DND-41 (cell line): ENCODE measurements around the gene CERKL.

Source experiments
- ATAC-seq: fragments of 200-7000 bp; cut with Tn5 transposase; 3 replicates; pipeline ENCODE4 v1.9.1; 2021; ENCODE audit warnings: low read depth; ENCODE audit not compliant: insufficient read depth
- DNase-seq: peaks from one replicate; pipeline ENCODE4 v3.0.0-alpha.2; 2020
- H2AFZ ChIP-seq: 2 replicates; pipeline ENCODE4 v1.6.0; 2012; ENCODE audit warnings: low read depth, low read length
- H3K27ac ChIP-seq: 2 replicates; pipeline ENCODE4 v1.5.1; 2012; ENCODE audit warnings: low read length, inconsistent platforms
- H3K27me3 ChIP-seq: fragments of 200-600 bp; sonication (generic); 2 replicates; pipeline ENCODE4 v1.6.0; 2012; ENCODE audit warnings: low read length, mild to moderate bottlenecking, inconsistent platforms; ENCODE audit not compliant: insufficient read depth, poor library complexity
- H3K36me3 ChIP-seq: 2 replicates; pipeline ENCODE4 v1.5.1; 2012; ENCODE audit warnings: low read length, inconsistent platforms; ENCODE audit not compliant: insufficient read depth
- H3K4me1 ChIP-seq: 2 replicates; pipeline ENCODE4 v1.5.1; 2012; ENCODE audit warnings: mild to moderate bottlenecking, low read length; ENCODE audit not compliant: insufficient read depth
- H3K4me2 ChIP-seq: 2 replicates; pipeline ENCODE4 v1.6.0; 2012; ENCODE audit warnings: mild to moderate bottlenecking, moderate library complexity, low read length, inconsistent platforms; ENCODE audit not compliant: insufficient read depth
- H3K4me3 ChIP-seq, 2 experiments: fragments of 200-600 bp in 1 of 2; shearing (Covaris generic) in 1 of 2; 2 replicates each; pipeline ENCODE4 v1.5.1; 2012 to 2016; ENCODE audit warnings: inconsistent platforms in 2 of 2, low read length in 2 of 2, mild to moderate bottlenecking in 2 of 2, low read depth in 1 of 2, moderate library complexity in 1 of 2
- H3K79me2 ChIP-seq: 2 replicates; pipeline ENCODE4 v1.6.0; 2012; ENCODE audit warnings: low read length, inconsistent platforms; ENCODE audit not compliant: insufficient read depth
- H3K9ac ChIP-seq: 2 replicates; pipeline ENCODE4 v1.6.0; 2012; ENCODE audit warnings: low read depth, mild to moderate bottlenecking, inconsistent platforms, low read length, moderate library complexity
- H3K9me3 ChIP-seq: 2 replicates; pipeline ENCODE4 v1.5.1; 2012; ENCODE audit warnings: low read length, moderate library complexity, mild to moderate bottlenecking, inconsistent platforms; ENCODE audit not compliant: insufficient read depth, severe bottlenecking
- H4K20me1 ChIP-seq: 2 replicates; pipeline ENCODE4 v1.6.0; 2012; ENCODE audit warnings: low read length; ENCODE audit not compliant: insufficient read depth
- CTCF ChIP-seq: IDR thresholded peaks from 2 replicates; pipeline ENCODE4 v1.5.1; 2012; ENCODE audit warnings: borderline replicate concordance, low read length, moderate library complexity, mild to moderate bottlenecking; ENCODE audit not compliant: poor library complexity, severe bottlenecking; ENCODE audit errors: extremely low read depth
- EZH2 ChIP-seq: IDR thresholded peaks from 3 replicates; pipeline ENCODE4 v1.6.1; 2012; ENCODE audit warnings: borderline replicate concordance, low read depth, mild to moderate bottlenecking, moderate library complexity, low read length, inconsistent platforms; ENCODE audit not compliant: severe bottlenecking

The CERKL gene

GRCh38 chr2:181585732-181586131 is 71.2 kb downstream of the CERKL start:
- H3K27ac ChIP-seq: no peak overlapping the region
- H3K27me3 ChIP-seq: no peaks in the 10 kb centered on the region
- no peak overlapping the region for H3K4me2 ChIP-seq

GRCh38 chr2:181581534-181581933 is 75.4 kb downstream of the CERKL start:
- Histone ChIP-seq H3K4me3 (no peak overlapping the region), H3K9me3 (no peaks in the 10 kb centered on the region), H2AFZ (no peak overlapping the region), H3K4me2 (no peak overlapping the region), H3K36me3 (no peaks in the 10 kb centered on the region), H3K27me3 (no peaks in the 10 kb centered on the region), H3K27ac (no peak overlapping the region), H3K9ac (no peak overlapping the region), H3K79me2 (no peaks in the 10 kb centered on the region), H4K20me1 (no peaks in the 10 kb centered on the region), H3K4me1 (peaks cover 11% of the 10 kb centered on the region)
- peak; percentile 25 for TF ChIP-seq CTCF
- TF ChIP-seq EZH2: no peak
- DNase-seq (no peak), ATAC-seq (no peak)

More at GRCh38 chr2:181585732-181586131, 71.2 kb downstream of the CERKL start:
- no peaks in the 10 kb centered on the region for H4K20me1 ChIP-seq
- H3K79me2 ChIP-seq: no peaks in the 10 kb centered on the region
- DNase-seq (no peak), ATAC-seq (no peak)
- no peak overlapping the region for H3K4me3 ChIP-seq
- no peak overlapping the region for H3K9ac ChIP-seq
- no peaks in the 10 kb centered on the region for H3K9me3 ChIP-seq
- no peak for TF ChIP-seq EZH2
- no peak for TF ChIP-seq CTCF
- no peak overlapping the region for H2AFZ ChIP-seq
- H3K4me1 ChIP-seq: peaks cover 15% of the 10 kb centered on the region
- H3K36me3 ChIP-seq: no peaks in the 10 kb centered on the region

GRCh38 chr2:181578829-181579228 is 78.1 kb downstream of the CERKL start:
- no peak overlapping the region for H2AFZ ChIP-seq
- TF ChIP-seq EZH2: no peak
- no peak for TF ChIP-seq CTCF
- no peak overlapping the region for H3K4me2 ChIP-seq
- no peak overlapping the region for H3K9ac ChIP-seq
- no peaks in the 10 kb centered on the region for H3K79me2 ChIP-seq
- ATAC-seq: no peak
- no peak overlapping the region for H3K4me3 ChIP-seq
- no peak for DNase-seq
- no peak overlapping the region for H3K27ac ChIP-seq
- no peaks in the 10 kb centered on the region for H3K27me3 ChIP-seq
- no peaks in the 10 kb centered on the region for H3K36me3 ChIP-seq
- H3K4me1 ChIP-seq: no peaks in the 10 kb centered on the region
- H4K20me1 ChIP-seq: no peaks in the 10 kb centered on the region
- H3K9me3 ChIP-seq: no peaks in the 10 kb centered on the region

- Histone ChIP-seq H3K4me3 (no peak overlapping the region), H2AFZ (no peak overlapping the region), H4K20me1 (no peaks in the 10 kb centered on the region), H3K27ac (no peak overlapping the region), H3K36me3 (no peaks in the 10 kb centered on the region), H3K27me3 (no peaks in the 10 kb centered on the region), H3K4me2 (no peak overlapping the region), H3K79me2 (no peaks in the 10 kb centered on the region), H3K4me1 (no peaks in the 10 kb centered on the region), H3K9ac (no peak overlapping the region), H3K9me3 (no peaks in the 10 kb centered on the region)
- no peak for TF ChIP-seq EZH2
- no peak for TF ChIP-seq CTCF
- ATAC-seq (no peak), DNase-seq (no peak)
Observed at GRCh38 chr2:181576431-181576830, 80.5 kb downstream of the CERKL start.
